ENCODE data around the gene ROBO1.

DNA sequence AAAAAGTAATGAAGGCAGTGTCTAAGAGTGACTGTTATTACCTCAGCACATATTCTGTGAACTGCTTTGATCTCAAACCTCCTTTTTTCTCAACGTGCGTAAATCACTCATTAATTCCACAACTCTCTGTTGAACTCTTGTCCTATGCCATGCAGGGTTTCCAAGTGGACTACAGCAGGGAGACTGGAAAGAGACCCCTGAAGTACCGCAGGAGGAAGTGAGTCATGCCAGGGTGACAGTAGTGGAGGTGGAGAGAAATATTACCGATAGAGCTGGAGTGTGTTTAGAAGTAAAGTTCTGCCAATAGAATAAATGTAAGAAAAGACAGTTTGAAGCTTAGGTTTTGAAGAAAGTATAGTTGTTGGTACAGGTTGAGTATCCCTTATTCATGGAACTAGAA, 908.9 kb downstream of the ROBO1 start:
- TF ChIP-seq, protein P1, sequence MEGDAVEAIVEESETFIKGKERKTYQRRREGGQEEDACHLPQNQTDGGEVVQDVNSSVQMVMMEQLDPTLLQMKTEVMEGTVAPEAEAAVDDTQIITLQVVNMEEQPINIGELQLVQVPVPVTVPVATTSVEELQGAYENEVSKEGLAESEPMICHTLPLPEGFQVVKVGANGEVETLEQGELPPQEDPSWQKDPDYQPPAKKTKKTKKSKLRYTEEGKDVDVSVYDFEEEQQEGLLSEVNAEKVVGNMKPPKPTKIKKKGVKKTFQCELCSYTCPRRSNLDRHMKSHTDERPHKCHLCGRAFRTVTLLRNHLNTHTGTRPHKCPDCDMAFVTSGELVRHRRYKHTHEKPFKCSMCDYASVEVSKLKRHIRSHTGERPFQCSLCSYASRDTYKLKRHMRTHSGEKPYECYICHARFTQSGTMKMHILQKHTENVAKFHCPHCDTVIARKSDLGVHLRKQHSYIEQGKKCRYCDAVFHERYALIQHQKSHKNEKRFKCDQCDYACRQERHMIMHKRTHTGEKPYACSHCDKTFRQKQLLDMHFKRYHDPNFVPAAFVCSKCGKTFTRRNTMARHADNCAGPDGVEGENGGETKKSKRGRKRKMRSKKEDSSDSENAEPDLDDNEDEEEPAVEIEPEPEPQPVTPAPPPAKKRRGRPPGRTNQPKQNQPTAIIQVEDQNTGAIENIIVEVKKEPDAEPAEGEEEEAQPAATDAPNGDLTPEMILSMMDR (IDR thresholded peaks at IDR 0.05) = no peak
- no peak for TF ChIP-seq POLR2A (IDR thresholded peaks at IDR 0.05)

Data from thyroid gland (tissue), 4 donors.